Heart left ventricle (tissue), 13 donors: ENCODE measurements around the gene ADGRA1.

Experiments used
- POLR2A ChIP-seq, 2 donors: fragments of 450-650 bp; IDR thresholded peaks; one replicate each; pipeline ENCODE4 v1.6.1; 2017; ENCODE audit warnings: antibody characterized with exemption in 2 of 2, mild to moderate bottlenecking in 2 of 2, moderate library complexity in 2 of 2
- TF ChIP-seq, protein P1 (sequence below), 12 donors: fragments of 200-600 bp; sonication (generic) in 4 of 12; IDR thresholded peaks; one replicate each; pipeline versions ENCODE4 v1.5.0 to v1.8.0; 2018 to 2022; ENCODE audit warnings: antibody characterized with exemption in 12 of 12, mild to moderate bottlenecking in 5 of 12
- donor health status: ischemic (EF 13 %, LVEDD 7.1; RV severe dilation, severe dysfunction).
- donor health status: DM: no; HTN: yes; CAD: no.
- donor health status: DM: no; HTN: no; CAD: no.
- donor health status: ischemic (EF 25% LVEDD 6.9; RV normal size, moderate dysfunction).
- donor health status: ischemic (EF 25% LVEDD 5.7; RV mildly dilated, moderate dysfunction).
- donor health status: ischemic (EF 35%, LVEDD 5.7; RV mildly dilated, moderate dysfunction).
- donor health status: nonischemic (EF 11% LVEDD 7.7; RV severe dilation, severe dysfunction).
- donor health status: DM: yes; HTN: yes; CAD: no.
- donor health status: PGD.
- donor health status: ischemic (EF 29% LVEDD 5.4; RV normal size, mild dysfunction).
- donor health status: nonischemic (EF 23%, LVEDD 6.1; RV moderate dilation, normal function).

DNA sequence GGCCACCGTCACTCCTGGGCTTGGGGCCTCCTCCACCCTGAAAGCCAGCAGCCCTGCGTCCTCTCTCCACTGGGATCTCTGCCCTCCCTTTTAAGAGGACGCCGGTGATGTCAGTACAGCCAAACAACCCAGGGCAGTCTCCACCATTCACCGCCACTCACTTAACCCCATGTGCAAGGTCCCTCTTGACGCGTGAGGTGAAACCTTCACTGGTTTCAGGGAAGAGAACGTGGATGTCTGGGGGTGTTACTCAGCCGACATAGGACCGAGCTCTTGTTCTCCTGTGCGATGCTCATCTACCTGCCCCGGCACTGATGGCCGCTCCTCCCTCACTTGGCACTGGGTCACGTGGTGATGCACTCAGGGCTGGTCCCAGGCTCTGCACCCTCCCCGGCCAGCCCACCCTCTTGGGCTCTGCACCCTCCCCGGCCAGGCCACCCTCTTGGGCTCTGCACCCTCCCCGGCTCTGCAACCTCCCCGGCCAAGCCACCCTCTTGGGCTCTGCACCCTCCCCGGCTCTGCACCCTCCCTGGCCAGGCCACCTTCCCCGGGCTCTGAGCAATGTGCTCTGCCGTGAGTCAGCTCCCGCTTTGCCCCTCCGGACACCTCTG is 36.1 kb downstream of the ADGRA1 start:
- TF ChIP-seq, protein P1, sequence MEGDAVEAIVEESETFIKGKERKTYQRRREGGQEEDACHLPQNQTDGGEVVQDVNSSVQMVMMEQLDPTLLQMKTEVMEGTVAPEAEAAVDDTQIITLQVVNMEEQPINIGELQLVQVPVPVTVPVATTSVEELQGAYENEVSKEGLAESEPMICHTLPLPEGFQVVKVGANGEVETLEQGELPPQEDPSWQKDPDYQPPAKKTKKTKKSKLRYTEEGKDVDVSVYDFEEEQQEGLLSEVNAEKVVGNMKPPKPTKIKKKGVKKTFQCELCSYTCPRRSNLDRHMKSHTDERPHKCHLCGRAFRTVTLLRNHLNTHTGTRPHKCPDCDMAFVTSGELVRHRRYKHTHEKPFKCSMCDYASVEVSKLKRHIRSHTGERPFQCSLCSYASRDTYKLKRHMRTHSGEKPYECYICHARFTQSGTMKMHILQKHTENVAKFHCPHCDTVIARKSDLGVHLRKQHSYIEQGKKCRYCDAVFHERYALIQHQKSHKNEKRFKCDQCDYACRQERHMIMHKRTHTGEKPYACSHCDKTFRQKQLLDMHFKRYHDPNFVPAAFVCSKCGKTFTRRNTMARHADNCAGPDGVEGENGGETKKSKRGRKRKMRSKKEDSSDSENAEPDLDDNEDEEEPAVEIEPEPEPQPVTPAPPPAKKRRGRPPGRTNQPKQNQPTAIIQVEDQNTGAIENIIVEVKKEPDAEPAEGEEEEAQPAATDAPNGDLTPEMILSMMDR (IDR thresholded peaks at IDR 0.05): no peak
- no peak for TF ChIP-seq POLR2A (IDR thresholded peaks at IDR 0.05)
